Loucy (cell line): ENCODE results near the gene MGAT5B.

Experiments
- EZH2phosphoT487 ChIP-seq: fragments of 200-600 bp; IDR thresholded peaks from 2 replicates; pipeline ENCODE4 v1.6.1; 2018; ENCODE audit warnings: antibody characterized with exemption, mild to moderate bottlenecking, moderate library complexity, borderline replicate concordance
- TF ChIP-seq, protein P1 (sequence below): fragments of 200-600 bp; sonication (generic); conservative IDR thresholded peaks from 2 replicates; pipeline ENCODE4 v1.5.1; 2014; ENCODE audit warnings: mild to moderate bottlenecking, antibody characterized with exemption, low read length

DNA sequence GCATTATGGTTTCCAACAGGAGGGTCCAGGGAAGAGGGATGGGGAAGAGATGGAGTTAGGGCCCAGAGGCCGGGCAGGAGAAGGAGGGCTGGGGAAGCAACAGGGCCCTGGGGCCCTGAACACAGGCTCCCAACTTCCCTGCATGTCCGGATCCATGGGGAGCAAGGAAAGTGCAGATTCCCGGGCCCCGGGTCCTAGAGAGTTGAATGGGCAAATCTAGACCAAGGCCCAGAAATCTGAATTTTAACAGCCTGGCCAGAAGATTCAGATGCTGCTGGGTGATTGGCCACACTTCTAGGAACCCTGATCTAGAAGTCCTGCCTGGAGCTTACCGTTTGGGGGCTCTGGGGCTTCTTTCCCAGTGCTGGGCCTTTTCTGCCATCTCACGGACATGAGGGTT is 13.2 kb downstream of the MGAT5B start:
- TF ChIP-seq, protein P1, sequence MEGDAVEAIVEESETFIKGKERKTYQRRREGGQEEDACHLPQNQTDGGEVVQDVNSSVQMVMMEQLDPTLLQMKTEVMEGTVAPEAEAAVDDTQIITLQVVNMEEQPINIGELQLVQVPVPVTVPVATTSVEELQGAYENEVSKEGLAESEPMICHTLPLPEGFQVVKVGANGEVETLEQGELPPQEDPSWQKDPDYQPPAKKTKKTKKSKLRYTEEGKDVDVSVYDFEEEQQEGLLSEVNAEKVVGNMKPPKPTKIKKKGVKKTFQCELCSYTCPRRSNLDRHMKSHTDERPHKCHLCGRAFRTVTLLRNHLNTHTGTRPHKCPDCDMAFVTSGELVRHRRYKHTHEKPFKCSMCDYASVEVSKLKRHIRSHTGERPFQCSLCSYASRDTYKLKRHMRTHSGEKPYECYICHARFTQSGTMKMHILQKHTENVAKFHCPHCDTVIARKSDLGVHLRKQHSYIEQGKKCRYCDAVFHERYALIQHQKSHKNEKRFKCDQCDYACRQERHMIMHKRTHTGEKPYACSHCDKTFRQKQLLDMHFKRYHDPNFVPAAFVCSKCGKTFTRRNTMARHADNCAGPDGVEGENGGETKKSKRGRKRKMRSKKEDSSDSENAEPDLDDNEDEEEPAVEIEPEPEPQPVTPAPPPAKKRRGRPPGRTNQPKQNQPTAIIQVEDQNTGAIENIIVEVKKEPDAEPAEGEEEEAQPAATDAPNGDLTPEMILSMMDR = no peak
- TF ChIP-seq EZH2phosphoT487 = no peak
